Fibroblast of skin of back (primary cell): Measurements from ENCODE around the gene ZC3HAV1. TPM values are rescaled to one million over a fixed set of nuclear protein-coding genes. Genes with fewer than 3 reads are reported as not detected.
"Not testable (repeated sequence)": the region's sequence is repeated elsewhere in the genome, so short reads cannot be mapped to it uniquely, and the experiment has no call there.

Experiments used
- DNase-seq: peaks from one replicate; pipeline ENCODE4 v3.0.0-alpha.2; 2013
- polyA plus RNA-seq, 2 experiments: library from polyadenylated mRNA; unstranded; fragments of 120-200 nt; gene quantifications; one replicate each; pipeline ENCODE4 v1.2.1, GENCODE V29; 2013; ENCODE audit not compliant: insufficient read length in 2 of 2

The ZC3HAV1 gene
- polyA plus RNA-seq (2013, experiment 1 of 2; ENCODE audit: insufficient read length): 13.8 TPM
- polyA plus RNA-seq (2013, experiment 2 of 2; ENCODE audit: insufficient read length): 9.2 TPM

DNA sequence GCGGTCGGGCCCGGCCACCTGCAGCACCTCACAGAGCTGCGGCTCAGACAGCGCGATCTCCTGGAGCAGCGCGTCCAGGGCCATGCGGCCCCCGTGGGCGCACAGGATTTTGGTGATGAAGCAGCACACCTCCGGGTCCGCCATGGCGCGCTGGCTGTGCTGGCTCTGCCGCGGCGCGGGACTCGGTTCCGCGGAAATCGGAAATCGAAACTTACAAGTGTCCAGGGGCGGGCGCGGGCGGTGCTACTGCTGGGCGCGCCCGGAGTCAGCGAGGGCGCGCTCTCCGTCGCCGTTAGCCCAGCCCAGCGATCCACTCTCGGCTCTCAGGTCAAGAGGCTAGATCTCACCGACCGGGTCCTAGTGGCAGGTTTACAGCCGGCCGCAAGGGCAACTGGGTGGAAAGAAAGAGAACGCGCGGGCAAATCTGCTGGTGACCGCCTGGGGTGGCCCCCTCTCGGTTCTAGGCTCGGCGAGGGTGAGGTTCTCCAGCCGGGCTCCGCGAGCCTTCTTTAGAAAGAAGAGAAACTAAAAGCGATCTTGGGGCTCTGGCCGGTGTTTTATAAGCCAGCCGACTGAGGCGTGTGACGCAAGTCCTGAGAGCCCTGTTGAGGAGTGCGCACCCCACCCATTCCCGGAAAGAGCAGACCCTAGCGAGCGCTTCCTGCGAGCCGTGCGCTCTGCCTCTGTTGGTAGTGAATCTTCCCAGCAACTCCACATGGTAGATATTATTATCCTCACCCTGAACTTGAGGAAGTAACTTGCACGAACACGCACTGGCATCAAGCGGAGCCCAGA, at the start of gene ZC3HAV1:
Gene ZC3HAV1, minus strand, starts transcription at position 533 of the 795 bp plus-strand sequence. Its CDS starts 389 bp downstream, at position 144.
- DNase-seq: peak; percentile 81

DNA sequence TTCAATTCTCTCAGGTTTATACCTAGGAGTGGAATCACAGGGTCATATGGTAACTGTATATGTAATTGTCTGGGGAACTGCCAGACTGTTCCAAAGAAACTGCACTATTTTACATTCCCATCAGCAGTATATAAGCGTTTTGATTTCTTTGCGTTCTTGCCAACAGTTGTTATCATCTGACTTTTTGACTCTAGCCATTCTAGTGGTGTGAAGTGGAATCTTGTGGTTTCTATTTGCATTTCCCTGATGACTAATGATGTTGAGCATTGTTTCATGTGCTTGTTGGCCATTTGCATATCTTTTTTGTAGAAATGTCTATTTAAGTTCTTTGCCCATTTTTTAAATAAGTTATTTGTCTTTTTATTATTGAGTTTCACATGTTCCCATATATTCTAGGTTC, 44.3 kb upstream of the ZC3HAV1 start:
- DNase-seq: peak; percentile 69

DNA sequence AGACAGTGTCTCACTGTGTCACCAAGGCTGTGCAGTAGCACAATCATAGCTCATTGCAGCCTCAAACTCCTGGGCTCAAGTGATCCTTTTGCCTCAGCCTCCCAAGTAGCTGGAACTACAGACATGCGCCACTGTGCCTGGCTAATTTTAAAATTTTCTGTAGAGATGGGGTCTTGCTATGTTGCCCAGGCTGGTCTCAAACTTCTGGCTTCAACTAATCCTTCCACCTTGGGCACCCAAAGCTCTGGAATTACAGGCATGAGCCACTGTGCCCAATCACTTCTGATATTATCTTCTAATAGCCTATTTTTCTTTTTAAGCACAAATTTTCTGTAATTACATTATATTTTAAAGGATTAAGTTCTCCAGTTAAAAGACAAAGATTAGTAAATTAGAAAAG, 42.6 kb upstream of the ZC3HAV1 start:
- DNase-seq: no peak

DNA sequence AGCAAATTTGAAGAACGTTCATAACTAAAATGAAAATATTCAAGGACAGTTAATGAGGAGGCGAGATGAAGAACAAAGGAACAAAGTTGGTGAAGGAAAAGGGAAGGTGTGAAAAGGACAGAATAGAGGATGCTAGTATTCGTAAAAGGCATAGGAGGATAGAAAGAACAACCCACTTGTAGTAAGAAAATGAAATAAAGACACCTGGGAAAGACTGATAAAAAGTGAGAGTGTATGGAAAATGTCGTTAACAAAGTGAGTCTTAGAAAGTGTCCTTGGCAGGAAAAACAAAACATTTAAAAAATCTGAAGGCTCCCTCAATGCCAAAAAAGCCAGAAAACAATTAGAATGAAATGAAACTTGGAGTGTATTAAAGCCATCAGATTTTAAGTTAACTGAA, 29.6 kb upstream of the ZC3HAV1 start:
- no peak for DNase-seq

DNA sequence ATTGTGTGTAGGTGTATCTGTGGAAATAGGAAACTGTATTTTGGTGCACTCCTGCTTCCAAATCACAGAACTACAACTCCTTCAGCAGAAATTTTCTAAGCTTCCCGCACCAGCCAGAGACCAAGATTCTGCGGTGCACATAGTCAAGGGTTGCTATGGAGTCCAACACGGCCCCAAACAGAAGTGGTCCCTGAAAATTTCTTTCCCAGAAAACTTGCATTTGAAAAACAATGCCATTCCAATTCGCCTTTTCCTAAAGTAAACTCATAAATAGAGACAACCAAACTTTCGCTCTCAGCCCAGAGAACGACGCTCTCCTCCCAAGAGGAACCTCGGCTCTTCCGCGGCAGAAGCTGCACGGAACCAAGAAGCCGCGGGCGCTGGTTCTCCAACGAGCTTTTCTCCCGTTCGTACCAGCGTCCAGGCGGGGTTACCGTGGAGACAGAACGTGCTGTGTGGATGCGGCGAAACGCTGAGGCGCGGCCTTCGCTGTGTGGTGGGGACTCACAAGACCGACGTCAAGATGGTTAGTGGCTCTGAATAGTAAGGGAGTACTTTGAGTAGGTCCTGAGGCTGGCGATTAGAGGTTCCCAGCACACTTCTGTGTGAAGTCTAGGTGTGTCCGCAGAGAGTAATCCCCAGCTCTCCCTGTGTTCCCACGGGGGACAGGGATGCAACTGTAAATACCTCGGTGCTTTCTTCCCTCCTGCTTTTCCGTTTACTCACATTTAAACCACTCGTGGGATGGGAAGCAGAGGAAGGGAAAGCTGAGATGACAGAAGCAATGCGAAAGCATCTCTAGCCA, 24.0 kb upstream of the ZC3HAV1 start:
- peak; percentile 89 for DNase-seq

DNA sequence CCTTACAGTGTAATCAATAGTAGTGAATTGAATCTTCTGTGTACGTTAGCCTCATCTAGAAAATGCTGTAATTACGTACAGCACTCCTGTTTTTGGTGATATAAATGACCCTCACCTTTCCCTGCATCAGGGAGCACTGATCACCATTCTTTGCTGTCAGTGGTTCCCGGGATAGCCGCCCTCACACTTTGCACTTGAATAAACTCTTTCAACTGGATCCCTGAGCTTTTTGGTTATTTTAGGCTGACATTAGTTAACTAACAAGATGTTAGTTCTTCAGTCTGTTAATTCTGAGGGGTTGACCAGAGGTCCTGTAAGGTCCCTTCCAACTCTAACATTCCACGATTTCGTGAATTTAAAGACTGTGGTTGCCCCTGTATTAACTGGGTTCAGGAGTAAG, 23.4 kb upstream of the ZC3HAV1 start:
- no peak for DNase-seq

DNA sequence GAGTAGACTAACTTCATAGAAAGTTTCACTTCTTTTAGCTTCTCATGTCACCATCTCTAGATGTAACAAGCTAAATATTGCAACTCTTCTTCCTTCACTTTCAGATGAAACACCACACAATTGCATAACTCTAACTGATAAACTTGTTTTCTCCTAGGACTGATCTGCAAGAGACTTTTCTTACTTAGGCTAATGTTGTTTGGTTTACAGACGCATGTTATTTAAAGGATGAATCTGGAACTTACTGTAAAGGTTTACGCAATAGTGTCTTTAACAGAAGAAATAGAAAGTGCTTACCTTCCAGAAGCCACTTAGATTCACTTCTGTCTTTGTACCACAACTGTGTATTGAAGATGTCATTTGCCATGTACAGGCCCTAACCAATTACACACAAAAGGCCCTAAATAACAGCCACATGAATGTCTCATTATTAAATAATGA, 22.1 kb upstream of the ZC3HAV1 start:
- DNase-seq: no peak

DNA sequence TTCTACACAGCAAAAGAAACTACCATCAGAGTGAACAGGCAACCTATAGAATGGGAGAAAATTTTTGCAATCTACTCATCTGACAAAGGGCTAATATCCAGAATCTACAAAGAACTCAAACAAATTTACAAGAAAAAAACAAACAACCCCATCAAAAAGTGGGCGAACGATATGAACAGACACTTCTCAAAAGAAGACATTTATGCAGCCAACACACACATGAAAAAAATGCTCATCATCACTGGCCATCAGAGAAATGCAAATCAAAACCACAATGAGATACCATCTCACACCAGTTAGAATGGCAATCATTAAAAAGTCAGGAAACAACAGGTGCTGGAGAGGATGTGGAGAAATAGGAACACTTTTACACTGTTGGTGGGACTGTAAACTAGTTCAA, 20.3 kb upstream of the ZC3HAV1 start:
- DNase-seq: not testable (repeated sequence)

DNA sequence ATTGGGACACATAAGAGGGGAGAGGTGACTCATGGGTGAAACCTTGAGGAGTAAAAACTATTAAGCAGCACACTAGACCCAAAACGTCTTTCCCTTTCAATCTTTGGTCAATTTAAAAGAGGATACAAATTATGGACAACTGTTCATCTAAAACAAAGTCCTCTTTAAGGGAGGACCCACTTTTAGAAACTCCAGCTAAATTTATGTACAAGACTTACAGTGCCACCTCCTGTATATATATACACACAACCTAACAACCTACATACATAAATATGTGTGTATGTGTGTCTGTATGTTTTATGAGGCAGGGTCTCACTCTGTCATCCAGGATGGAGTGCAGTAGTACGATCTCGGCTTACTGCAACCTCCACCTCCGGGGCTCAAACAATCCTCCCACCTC, 18.1 kb upstream of the ZC3HAV1 start:
- DNase-seq: no peak

DNA sequence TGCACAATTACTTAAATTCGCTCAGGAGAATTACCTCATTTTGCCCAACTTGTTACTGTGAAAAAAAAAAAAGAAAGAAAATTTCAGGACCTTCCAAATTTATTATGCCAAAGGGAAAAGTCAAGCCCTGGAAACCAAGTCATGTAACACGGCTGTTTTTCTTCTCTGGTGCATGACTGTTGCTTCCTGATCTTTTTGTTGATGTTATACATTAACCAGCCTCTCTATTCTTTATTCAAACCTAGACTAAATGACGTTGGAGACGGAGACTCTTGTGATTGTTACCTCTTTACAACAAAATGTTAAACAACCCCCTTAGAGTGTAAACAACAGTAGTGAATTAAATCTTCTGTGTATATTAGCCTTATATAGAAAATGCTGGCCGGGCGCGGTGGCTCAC, 16.1 kb upstream of the ZC3HAV1 start:
- DNase-seq: no peak

DNA sequence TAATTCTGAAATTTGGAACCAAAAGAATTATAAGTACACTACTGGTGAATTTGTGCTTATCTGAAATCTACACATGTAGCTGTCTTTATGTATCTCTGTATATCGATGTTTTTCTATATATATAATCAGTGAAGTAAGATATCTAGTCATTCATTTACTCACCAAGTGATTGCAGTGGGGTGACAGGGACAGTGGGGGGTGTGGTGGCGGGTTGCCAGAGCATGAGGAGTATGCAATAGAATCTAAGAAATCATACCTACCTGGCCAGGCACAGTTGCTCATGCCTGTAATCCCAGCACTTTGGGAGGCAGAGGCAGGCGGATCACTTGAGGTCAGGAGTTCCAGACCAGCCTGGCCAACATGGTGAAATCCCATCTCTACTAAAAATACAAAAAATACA, 15.5 kb upstream of the ZC3HAV1 start:
- not testable (repeated sequence) for DNase-seq

DNA sequence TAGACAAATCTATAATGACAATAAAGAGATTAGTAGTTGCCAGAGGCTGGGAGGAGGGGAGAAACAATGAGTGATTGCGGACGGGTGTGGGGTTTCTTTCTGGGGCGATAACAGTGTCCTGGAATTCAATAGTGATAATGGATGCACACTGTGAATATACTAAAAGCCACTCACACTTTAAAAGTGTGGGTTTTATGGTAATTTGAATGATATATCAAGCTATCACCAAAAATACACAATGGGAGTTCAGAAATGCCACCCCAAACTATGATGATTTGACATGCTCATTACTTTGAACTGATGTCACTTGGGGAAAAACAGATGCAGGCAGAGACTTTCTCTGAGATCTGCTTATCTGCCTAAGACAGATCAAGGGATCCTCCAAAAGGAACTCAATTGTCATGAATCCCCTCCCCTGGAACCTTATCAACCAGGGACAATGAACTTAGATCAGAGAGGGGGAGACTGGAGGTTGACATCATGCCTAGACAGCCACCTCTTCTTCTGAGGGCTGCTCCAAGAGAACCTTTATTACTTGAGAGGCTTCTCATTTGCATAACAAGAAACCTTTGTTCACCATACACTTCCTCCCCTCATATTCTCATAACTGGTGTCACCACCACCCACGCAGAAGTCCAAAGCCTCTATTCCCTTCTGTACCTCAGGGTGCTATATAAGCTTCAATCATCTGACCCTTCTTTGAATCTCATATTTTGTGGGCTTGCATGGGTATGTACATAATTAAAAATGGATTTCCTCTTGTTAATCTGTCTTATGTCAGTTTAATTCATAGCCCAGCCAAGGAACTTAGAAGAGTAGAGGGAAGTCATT, 14.8 kb upstream of the ZC3HAV1 start:
- no peak for DNase-seq

DNA sequence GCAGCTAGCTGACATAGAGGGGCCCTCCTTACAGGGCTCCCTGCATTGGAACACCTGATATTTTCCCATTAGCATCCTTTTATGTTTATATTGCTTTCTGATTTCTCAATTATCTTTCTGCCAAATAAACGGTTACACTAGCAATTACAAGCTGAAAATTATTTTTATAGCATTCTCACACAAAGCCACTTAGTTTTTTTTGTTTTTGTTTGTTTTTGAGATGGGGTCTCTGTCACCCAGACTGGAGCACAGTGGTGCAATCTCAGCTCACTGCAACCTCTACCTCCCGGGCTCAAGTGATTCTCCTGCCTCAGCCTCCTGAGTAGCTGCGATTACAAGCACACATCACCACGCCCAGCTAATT, 9.9 kb upstream of the ZC3HAV1 start:
- DNase-seq: no peak

DNA sequence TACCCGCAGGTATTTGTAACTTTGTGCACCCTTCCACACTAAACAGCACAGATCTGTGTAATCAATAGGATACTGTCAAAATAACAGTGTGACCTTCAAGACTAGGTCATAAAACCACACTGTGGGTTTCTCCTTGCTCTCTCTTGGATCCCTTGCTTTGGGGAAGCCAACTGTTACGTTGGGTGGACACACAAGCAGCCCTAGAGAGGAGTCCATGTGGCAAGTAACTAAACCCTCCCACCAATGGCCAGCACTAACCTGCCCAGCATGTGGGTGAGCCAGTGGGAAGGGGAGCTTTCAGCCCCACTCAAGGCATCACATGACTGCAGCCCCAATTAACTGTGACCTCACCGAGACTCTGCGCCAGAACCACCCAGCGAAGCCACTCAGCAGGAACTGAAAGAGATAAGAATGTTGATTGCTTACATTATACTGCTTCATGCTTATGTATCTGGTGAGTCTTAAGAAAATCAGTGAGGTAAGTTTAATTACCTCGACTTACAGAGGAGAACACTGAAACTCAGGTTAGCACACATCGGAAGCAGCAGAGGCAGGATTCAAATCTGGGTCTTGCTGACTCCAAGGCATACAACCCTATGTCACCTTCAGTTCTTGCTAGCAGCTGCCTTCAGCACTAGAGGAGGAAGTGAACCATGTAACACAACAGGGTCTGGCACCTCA, 9.4 kb upstream of the ZC3HAV1 start:
- no peak for DNase-seq

DNA sequence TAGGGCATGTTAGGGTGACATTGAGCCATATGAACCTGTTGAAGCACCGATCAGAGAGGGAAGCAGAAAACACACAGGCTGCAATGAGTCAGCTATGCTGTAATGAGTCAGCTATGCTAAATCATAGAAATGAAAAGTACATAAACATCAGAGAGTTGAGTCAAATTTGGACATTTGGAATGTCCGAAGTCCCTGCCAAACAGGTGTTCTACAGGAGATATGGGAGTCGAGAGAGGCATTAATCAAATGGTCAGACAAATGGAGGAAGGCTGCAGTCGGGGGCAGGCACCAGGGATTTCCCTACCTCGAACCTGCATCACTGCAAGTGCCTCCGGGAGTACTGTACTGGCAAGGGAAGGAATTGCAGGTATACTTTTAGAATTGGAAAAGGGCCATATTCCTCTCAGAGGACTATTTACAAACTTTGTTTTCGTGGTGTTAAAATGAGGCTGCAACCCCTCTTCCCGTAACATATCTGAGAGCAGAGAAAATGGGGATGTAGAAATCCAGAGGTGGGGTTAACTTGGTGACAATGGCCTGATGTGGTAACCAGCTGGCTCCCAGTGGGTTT, 8.8 kb upstream of the ZC3HAV1 start:
- peak; percentile 40 for DNase-seq

DNA sequence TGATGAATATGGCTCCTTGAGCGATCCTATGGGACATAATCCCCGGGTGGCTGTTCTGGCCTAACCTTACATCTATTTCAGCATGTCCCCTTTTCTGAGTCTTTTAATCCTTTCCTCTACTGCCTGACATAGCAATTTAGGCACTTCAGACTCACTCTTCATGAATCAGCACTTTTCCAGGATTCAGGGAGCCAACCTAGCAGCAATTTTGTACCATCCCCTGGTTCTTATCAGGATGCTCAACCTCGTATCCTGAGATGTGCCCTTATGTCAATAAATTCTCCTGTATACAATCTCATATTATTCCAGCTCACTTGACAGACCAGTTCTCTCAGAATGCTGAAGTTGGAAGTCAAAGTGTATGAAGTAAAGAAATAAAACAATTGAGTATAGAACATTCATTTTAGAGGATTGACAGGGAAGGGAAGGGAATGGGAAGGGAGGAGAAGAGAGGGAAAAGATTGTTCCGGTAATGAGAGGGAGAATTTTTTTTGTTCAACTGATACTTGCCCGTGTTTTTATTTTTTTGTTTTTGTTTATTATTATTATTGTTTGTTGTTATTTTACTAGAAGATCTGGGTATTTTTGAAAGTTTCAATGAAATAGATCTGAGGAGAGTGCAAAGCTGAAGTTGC, 8.2 kb upstream of the ZC3HAV1 start:
- DNase-seq: no peak

DNA sequence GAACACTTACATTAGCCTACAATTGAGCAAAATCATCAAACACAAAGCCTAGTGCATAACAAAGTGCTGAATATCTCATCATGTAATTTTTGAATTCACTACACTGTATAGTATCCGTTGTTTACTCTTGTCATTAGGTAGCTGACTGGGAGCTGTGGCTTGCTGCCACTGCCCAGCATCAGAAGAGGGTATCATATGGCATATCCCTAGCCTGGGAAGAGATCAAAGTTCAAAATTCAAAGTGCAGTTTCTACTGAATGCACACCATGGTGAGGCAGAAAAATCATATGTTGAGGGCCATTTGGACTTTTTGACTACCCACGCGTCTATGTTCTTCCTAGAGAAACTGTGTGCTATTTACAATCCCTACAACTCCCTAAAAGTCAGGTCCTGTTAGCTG, 7.5 kb upstream of the ZC3HAV1 start:
- DNase-seq: no peak

DNA sequence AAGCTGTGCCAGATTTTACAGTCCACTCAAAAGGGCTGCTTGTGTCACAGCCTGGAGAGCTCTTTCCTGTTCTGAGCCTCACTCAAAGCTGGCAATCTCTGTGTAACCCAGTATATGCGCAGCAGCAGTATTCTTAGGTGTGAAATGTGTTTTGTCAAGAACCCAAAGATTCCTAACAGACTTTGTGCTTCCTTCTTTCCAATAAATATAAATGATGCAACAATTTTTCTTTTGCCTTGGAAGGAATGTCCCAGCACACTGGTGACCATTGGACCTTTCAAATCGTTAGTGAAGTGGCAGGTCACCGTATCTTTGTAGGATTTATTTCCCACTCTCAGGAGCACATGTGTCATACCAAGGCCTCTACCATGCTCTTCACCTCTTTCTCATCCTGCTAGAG, 5.6 kb upstream of the ZC3HAV1 start:
- DNase-seq: no peak

DNA sequence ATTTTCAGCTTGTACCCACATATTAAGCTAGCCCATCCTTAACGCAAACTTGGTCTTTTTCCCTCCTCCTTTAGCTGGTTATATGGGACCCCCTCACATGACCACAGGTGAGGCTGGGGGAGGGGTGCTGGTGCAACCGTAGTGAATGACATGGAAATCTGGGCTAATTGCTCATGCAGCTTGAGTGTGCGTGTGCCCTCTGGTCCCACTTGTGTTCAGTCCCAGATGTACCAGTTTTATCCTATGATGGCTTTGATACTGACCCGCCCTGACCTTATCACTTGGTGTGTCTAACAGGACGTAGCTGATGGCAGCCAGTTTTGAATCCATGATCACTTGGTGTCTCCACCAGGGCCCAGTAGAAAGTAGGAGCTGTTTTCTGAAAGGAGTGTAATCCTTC, 5.1 kb upstream of the ZC3HAV1 start:
- DNase-seq: no peak

DNA sequence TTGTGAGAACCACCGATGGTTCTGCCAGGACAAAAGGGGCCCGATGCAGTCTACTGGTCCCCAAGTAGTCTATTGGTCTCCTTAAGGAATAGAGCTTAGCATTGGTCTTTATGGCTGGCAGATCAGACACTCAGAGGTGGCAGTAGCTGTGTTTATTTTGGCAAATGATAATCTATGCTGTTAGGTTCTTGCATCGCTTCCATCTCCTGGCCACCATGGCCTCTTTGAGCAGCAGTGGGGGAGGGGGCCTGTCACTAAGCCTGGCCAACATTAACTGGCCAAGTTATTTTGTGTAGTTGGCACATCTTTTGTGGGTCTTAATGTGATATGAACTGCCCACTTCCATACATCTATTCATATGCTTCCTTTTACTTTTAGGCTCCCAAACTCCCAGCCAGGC, 4.5 kb upstream of the ZC3HAV1 start:
- DNase-seq: no peak

DNA sequence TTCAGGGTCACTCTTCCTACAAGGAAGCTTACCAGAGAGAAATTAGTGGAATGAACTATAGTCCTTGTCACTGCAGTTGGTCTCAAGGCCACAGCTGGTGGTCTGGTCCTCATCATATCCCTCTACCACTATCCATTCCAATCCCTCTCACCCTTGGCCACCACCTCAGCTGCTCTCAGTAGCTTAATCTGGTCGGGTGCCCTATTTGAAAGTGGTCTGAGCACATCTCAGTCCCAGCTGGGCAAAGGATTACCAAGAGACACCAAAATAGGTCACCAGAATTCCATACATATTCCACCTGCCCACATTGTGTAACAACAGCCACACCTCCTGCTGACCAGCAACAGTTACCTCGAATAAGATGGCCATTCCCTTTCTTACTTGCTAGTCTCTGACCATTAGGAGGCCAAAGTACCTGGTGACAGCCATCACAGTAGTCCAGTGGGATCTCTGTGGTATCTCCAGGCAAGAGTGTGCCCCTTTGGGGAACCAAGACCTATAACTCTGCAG, 3.3 kb upstream of the ZC3HAV1 start:
- DNase-seq: no peak
